ENCODE measurements around the gene RNF222.

DNA sequence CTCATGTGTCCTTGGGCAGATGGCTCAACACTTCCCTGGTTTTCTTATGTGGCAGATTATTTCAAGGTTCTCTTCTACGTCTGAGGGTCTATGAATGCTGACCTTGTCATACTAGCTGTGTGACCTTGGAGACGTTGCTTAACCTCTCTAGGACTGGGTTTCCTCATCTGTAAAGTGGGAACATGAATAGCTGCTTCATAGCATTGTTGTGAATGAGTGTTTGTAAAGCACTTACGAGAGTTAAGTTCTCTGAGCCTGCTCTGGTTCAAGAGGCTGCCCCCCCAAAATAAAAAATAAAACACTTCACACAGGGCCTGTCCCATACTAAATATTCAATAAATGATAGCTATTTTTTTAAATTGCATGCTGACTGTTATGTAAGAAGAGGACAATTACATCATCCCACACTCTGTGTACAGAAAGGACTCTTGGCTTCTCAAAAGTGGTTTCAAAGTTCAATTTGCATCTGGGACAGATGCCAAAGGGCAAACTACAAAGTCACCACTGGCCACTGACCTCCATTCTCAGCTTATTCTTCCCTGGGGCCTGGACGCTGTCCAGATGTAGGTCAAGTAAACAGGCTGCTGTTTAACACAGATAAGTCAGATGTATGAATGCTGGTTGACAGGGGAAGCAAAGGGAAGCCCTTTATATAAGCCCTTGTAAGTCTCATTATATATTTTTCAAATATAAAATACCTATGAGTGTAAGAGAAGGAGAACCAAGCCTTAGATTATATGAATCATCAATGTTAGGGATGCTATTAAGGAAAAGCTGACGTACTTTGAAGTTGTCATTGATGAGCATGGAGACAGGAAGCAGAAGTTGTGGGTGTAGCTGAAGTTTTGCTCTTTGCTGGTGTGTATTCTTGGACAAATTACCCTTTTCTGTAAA, 22.7 kb upstream of the RNF222 start:
- TF ChIP-seq CTCF (IDR thresholded peaks at IDR 0.05), result no peak
- TF ChIP-seq POLR2A (IDR thresholded peaks at IDR 0.05), result no peak
